ENCODE data around the gene CDCP1. TPM values are rescaled to one million over a fixed set of nuclear protein-coding genes. Genes with fewer than 3 reads are reported as not detected.

Gene CDCP1
- total RNA-seq, 1 experiment from 2014 or later, result 0.13 TPM

GRCh38 chr3:45112939-45113338 lies 33.2 kb downstream of the CDCP1 start:
- H3K27ac ChIP-seq (ENCODE audit: low read depth, low read length, poor library complexity, severe bottlenecking), result no peak overlapping the region
- POLR2A ChIA-PET (ENCODE audit: low non-redundant PET), result no interaction called here
- CTCF ChIA-PET, result no interaction called here
- H3K4me3 ChIP-seq (ENCODE audit: low read depth, low read length, poor library complexity, severe bottlenecking), result no peak overlapping the region
- TF ChIP-seq CTCF (conservative IDR thresholded peaks at IDR 0.05; ENCODE audit: low read depth, low read length) (no peak), EZH2 (IDR thresholded peaks at IDR 0.05; ENCODE audit: borderline replicate concordance, low read depth, low read length, poor library complexity, severe bottlenecking) (no peak)
- DNase-seq (ENCODE audit: low spot score), result no peak
- BruUV-seq (replicated peaks), result no TSS peak
- H3K9me3 ChIP-seq (ENCODE audit: low read depth, low read length, poor library complexity, severe bottlenecking), result no peaks in the 10 kb centered on the region
- no peaks in the 10 kb centered on the region for H3K4me1 ChIP-seq (ENCODE audit: insufficient read depth, low read length, poor library complexity, severe bottlenecking)
- H3K36me3 ChIP-seq (ENCODE audit: insufficient read depth, low read length, poor library complexity, severe bottlenecking), result no peaks in the 10 kb centered on the region
- H3K27me3 ChIP-seq (replicated peaks; ENCODE audit: insufficient read depth, low read depth, low read length, poor library complexity), result no peaks in the 10 kb centered on the region
- intact Hi-C loops (cut with micrococcal nuclease; ENCODE audit: unreplicated experiment), result no loop called here

- Histone ChIP-seq H3K4me1 (ENCODE audit: insufficient read depth, low read length, poor library complexity, severe bottlenecking) (no peaks in the 10 kb centered on the region), H3K36me3 (ENCODE audit: insufficient read depth, low read length, poor library complexity, severe bottlenecking) (no peaks in the 10 kb centered on the region), H3K27me3 (replicated peaks; ENCODE audit: insufficient read depth, low read depth, low read length, poor library complexity) (no peaks in the 10 kb centered on the region), H3K4me3 (ENCODE audit: low read depth, low read length, poor library complexity, severe bottlenecking) (no peak overlapping the region), H3K9me3 (ENCODE audit: low read depth, low read length, poor library complexity, severe bottlenecking) (no peaks in the 10 kb centered on the region), H3K27ac (ENCODE audit: low read depth, low read length, poor library complexity, severe bottlenecking) (no peak overlapping the region)
- POLR2A ChIA-PET (ENCODE audit: low non-redundant PET), result no interaction called here
- no peak for TF ChIP-seq CTCF (conservative IDR thresholded peaks at IDR 0.05; ENCODE audit: low read depth, low read length)
- DNase-seq (ENCODE audit: low spot score), result no peak
- CTCF ChIA-PET, result no interaction called here
- BruUV-seq (replicated peaks), result no TSS peak
- intact Hi-C loops (cut with micrococcal nuclease; ENCODE audit: unreplicated experiment), result no loop called here
Observed at GRCh38 chr3:45110509-45110833, 35.7 kb downstream of the CDCP1 start.

GRCh38 chr3:45109771-45110508 lies 36.2 kb downstream of the CDCP1 start:
- CTCF ChIA-PET, result no interaction called here
- Histone ChIP-seq H3K9me3 (ENCODE audit: low read depth, low read length, poor library complexity, severe bottlenecking) (no peaks in the 10 kb centered on the region), H3K36me3 (ENCODE audit: insufficient read depth, low read length, poor library complexity, severe bottlenecking) (no peaks in the 10 kb centered on the region), H3K4me3 (ENCODE audit: low read depth, low read length, poor library complexity, severe bottlenecking) (no peak overlapping the region), H3K27ac (ENCODE audit: low read depth, low read length, poor library complexity, severe bottlenecking) (no peak overlapping the region), H3K4me1 (ENCODE audit: insufficient read depth, low read length, poor library complexity, severe bottlenecking) (no peaks in the 10 kb centered on the region), H3K27me3 (replicated peaks; ENCODE audit: insufficient read depth, low read depth, low read length, poor library complexity) (no peaks in the 10 kb centered on the region)
- no peak for TF ChIP-seq EZH2 (IDR thresholded peaks at IDR 0.05; ENCODE audit: borderline replicate concordance, low read depth, low read length, poor library complexity, severe bottlenecking)
- no peak for DNase-seq (ENCODE audit: low spot score)
- BruUV-seq (replicated peaks), result no TSS peak
- POLR2A ChIA-PET (ENCODE audit: low non-redundant PET), result no interaction called here
- intact Hi-C loops (cut with micrococcal nuclease; ENCODE audit: unreplicated experiment), result no loop called here

- CTCF ChIA-PET, result no interaction called here
- DNase-seq (ENCODE audit: low spot score), result no peak
- no peaks in the 10 kb centered on the region for H3K4me1 ChIP-seq (ENCODE audit: insufficient read depth, low read length, poor library complexity, severe bottlenecking)
- no peaks in the 10 kb centered on the region for H3K27me3 ChIP-seq (replicated peaks; ENCODE audit: insufficient read depth, low read depth, low read length, poor library complexity)
- no TSS peak for BruUV-seq (replicated peaks)
- H3K36me3 ChIP-seq (ENCODE audit: insufficient read depth, low read length, poor library complexity, severe bottlenecking), result no peaks in the 10 kb centered on the region
- no peaks in the 10 kb centered on the region for H3K9me3 ChIP-seq (ENCODE audit: low read depth, low read length, poor library complexity, severe bottlenecking)
- POLR2A ChIA-PET (ENCODE audit: low non-redundant PET), result no interaction called here
- TF ChIP-seq CTCF (conservative IDR thresholded peaks at IDR 0.05; ENCODE audit: low read depth, low read length) (no peak), EZH2 (IDR thresholded peaks at IDR 0.05; ENCODE audit: borderline replicate concordance, low read depth, low read length, poor library complexity, severe bottlenecking) (no peak)
- H3K4me3 ChIP-seq (ENCODE audit: low read depth, low read length, poor library complexity, severe bottlenecking), result no peak overlapping the region
- no peak overlapping the region for H3K27ac ChIP-seq (ENCODE audit: low read depth, low read length, poor library complexity, severe bottlenecking)
- intact Hi-C loops (cut with micrococcal nuclease; ENCODE audit: unreplicated experiment), result no loop called here
Observed at GRCh38 chr3:45106874-45107273, 39.3 kb downstream of the CDCP1 start.
